ENCODE data around the gene RGS2. TPM values are rescaled to one million over a fixed set of nuclear protein-coding genes. Genes with fewer than 3 reads are reported as not detected.

Gene RGS2
- total RNA-seq, 1 donor from 2014 or later: 63.8 TPM

DNA sequence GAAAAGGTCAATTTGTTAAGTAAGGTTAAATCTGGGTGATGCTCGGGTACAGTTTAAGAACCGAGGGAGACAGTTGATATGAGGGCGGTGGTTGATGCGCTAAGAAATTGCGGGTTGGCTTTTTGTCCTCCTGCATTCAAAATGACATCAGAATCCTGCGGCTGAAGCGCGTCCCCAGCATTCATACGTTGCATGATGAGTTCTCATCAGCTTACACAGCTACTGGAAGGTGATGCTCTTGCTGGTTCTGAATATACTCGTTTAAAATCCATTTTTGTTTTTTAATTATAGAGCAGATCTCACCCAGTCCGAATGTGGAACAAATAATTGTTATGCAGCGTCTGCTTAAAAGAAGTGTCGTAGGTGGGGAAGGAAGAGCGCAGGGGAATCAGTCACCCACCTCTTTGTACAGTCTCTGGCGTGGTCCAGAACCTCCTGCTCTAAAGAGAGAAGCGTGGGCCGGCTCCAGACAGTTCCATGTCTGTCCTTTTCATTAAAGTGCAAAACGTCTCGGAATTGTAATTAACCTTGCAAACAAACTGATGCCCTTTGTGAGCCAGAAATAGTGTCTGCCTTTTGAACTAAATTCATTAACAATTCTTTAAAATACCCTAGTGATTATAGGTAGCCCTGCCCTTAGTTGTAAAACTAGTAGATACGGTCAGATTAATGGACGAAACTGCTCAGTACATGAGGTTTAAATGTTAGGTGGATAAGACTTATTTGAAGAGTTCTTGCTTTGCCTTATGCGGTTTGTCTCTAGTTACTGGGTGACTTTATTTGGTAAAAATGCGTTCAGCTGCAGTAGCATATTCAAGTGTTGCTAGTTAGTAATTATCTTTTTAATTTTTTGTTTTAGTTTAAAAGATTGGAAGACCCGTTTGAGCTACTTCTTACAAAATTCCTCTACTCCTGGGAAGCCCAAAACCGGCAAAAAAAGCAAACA, 741 bp downstream of the RGS2 start:
- H3K27me3 ChIP-seq (ENCODE audit: low read depth): no peaks in the 10 kb centered on the region
- H3K4me1 ChIP-seq: peaks cover 44% of the 10 kb centered on the region
- DNase-seq (peak; percentile 59), ATAC-seq (peak in 1 of 2 donors; percentile 8)
- peak overlapping the region; percentile 67 for H3K4me3 ChIP-seq
- H3K27ac ChIP-seq: peak overlapping the region; percentile 92
- peaks cover 12% of the 10 kb centered on the region for H3K36me3 ChIP-seq
- H3K9me3 ChIP-seq: no peaks in the 10 kb centered on the region
- intact Hi-C loops (cut with DNase I): loop anchor here (5.0 kb wide), 1 partner anchor 208 kb away; no protein-coding TSS in a partner anchor
- TF ChIP-seq, protein P1, sequence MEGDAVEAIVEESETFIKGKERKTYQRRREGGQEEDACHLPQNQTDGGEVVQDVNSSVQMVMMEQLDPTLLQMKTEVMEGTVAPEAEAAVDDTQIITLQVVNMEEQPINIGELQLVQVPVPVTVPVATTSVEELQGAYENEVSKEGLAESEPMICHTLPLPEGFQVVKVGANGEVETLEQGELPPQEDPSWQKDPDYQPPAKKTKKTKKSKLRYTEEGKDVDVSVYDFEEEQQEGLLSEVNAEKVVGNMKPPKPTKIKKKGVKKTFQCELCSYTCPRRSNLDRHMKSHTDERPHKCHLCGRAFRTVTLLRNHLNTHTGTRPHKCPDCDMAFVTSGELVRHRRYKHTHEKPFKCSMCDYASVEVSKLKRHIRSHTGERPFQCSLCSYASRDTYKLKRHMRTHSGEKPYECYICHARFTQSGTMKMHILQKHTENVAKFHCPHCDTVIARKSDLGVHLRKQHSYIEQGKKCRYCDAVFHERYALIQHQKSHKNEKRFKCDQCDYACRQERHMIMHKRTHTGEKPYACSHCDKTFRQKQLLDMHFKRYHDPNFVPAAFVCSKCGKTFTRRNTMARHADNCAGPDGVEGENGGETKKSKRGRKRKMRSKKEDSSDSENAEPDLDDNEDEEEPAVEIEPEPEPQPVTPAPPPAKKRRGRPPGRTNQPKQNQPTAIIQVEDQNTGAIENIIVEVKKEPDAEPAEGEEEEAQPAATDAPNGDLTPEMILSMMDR (IDR thresholded peaks at IDR 0.05): no peak

- DNase-seq: no peak
- TF ChIP-seq, protein P1 (IDR thresholded peaks at IDR 0.05): no peak
- Histone ChIP-seq H3K27me3 (ENCODE audit: low read depth) (no peaks in the 10 kb centered on the region), H3K4me3 (peak overlapping the region; percentile 67), H3K9me3 (no peaks in the 10 kb centered on the region), H3K36me3 (peaks cover 12% of the 10 kb centered on the region), H3K4me1 (peaks cover 44% of the 10 kb centered on the region), H3K27ac (peak overlapping the region; percentile 92)
- no peak for ATAC-seq
- intact Hi-C loops (cut with DNase I): no loop called here
Observed at GRCh38 chr1:192810253-192810880, 1.5 kb downstream of the RGS2 start.

DNA sequence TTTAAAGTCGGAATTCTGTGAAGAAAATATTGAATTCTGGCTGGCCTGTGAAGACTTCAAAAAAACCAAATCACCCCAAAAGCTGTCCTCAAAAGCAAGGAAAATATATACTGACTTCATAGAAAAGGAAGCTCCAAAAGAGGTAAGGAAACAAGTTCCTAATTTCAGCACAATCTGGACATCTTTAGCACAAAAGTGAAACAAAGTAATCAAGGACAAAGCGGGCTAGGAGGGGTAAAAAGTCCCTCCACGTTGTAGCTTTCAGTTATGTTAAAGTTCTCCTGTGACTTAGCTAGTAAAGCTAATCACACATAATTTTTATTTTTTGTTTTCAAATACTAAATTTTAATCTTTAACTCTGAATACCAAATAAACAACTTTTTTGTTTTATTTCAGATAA, 2.2 kb downstream of the RGS2 start:
- peak overlapping the region; percentile 92 for H3K27ac ChIP-seq
- H3K36me3 ChIP-seq: peaks cover 12% of the 10 kb centered on the region
- H3K4me1 ChIP-seq: peaks cover 41% of the 10 kb centered on the region
- DNase-seq (no peak), ATAC-seq (no peak)
- intact Hi-C loops (cut with DNase I): no loop called here
- peak overlapping the region; percentile 67 for H3K4me3 ChIP-seq
- TF ChIP-seq, protein P1 (IDR thresholded peaks at IDR 0.05): no peak
- H3K27me3 ChIP-seq (ENCODE audit: low read depth): no peaks in the 10 kb centered on the region
- no peaks in the 10 kb centered on the region for H3K9me3 ChIP-seq

DNA sequence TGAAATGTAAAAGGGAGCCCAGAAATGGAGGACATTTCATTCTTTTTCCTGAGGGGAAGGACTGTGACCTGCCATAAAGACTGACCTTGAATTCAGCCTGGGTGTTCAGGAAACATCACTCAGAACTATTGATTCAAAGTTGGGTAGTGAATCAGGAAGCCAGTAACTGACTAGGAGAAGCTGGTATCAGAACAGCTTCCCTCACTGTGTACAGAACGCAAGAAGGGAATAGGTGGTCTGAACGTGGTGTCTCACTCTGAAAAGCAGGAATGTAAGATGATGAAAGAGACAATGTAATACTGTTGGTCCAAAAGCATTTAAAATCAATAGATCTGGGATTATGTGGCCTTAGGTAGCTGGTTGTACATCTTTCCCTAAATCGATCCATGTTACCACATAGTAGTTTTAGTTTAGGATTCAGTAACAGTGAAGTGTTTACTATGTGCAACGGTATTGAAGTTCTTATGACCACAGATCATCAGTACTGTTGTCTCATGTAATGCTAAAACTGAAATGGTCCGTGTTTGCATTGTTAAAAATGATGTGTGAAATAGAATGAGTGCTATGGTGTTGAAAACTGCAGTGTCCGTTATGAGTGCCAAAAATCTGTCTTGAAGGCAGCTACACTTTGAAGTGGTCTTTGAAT, 2.9 kb downstream of the RGS2 start:
- intact Hi-C loops (cut with DNase I): no loop called here
- DNase-seq: no peak
- Histone ChIP-seq H3K4me3 (peak overlapping the region; percentile 67), H3K27me3 (ENCODE audit: low read depth) (no peaks in the 10 kb centered on the region), H3K9me3 (no peaks in the 10 kb centered on the region), H3K36me3 (peaks cover 12% of the 10 kb centered on the region), H3K27ac (no peak overlapping the region), H3K4me1 (peaks cover 34% of the 10 kb centered on the region)
- TF ChIP-seq, protein P1 (IDR thresholded peaks at IDR 0.05): no peak
- no peak for ATAC-seq

- H3K4me3 ChIP-seq: peak overlapping the region; percentile 67
- intact Hi-C loops (cut with DNase I): no loop called here
- no peak for DNase-seq
- TF ChIP-seq, protein P1 (IDR thresholded peaks at IDR 0.05): no peak
- H3K36me3 ChIP-seq: peaks cover 12% of the 10 kb centered on the region
- no peak overlapping the region for H3K27ac ChIP-seq
- no peaks in the 10 kb centered on the region for H3K27me3 ChIP-seq (ENCODE audit: low read depth)
- no peaks in the 10 kb centered on the region for H3K9me3 ChIP-seq
- no peak for ATAC-seq
- H3K4me1 ChIP-seq: peaks cover 25% of the 10 kb centered on the region
Observed at GRCh38 chr1:192812420-192813209, 3.8 kb downstream of the RGS2 start.

All from lower lobe of right lung (tissue), 2 donors.